NCI-H146 treated with DMSO at 0.1 percent for 48 hours (cell line): ENCODE results near the gene USP34.
"Not testable (repeated sequence)": the region's sequence is repeated elsewhere in the genome, so short reads cannot be mapped to it uniquely, and the experiment has no call there.

Experiments
- DNase-seq: peaks from one replicate; lab custom pipeline; 2025; ENCODE audit not compliant: unreplicated experiment; lab: John Stamatoyannopoulos, UW

USP34 gene

GRCh38 chr2:61463769-61464475 lies 7.0 kb downstream of the USP34 start:
- no peak for DNase-seq

DNA sequence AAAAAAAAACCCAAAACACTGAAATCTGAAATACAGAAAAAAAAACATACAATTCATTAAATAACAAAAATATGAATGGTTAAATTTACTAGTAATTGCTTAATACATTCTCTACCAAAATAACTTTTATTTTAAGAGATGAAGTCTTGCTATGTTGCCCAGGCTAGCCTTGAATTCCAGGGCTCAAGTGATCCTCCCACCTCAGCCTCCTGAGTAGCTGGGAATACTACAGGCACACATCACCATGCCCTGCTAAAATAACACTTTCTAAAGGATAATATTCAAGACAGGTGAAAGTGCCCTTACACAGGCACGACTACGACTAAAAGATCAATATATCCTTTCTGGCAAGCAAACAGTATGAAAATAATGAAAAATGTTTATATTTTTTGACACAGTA lies 9.5 kb downstream of the USP34 start:
- DNase-seq: no peak

GRCh38 chr2:61460163-61460562 lies 10.7 kb downstream of the USP34 start:
- DNase-seq: no peak

GRCh38 chr2:61456746-61457420 lies 14.0 kb downstream of the USP34 start:
- no peak for DNase-seq

DNA sequence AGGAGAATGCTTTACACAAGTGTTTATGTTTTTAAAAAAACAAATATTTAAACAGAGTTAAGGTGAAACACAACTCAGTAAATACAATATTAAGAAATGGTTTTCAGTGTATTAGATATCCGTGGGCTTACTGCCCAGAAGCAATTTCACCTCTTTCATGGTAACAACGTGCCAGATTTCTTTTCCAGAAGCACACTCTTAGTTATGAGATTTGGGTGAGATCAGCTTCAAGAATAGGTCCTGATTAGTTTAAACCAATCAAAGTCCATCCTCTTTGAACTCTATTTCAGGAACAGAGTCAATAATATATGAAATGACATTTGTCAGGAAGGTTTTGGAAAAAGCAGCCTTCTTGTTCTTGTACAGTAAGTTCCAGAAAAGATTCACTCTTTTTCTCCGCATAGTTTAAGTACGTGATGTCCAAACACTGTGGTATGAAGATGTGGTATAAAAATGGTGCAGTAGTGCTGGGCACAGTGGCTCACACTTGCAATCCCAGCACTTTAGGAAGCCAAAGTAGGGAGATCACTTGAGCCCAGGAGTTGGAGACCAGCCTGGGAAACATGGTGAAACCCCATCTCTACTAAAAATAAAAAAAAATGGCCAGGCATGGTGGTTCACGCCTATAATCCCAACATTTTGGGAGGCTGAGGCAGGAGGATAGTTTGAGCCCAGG lies 14.7 kb downstream of the USP34 start:
- no peak for DNase-seq

DNA sequence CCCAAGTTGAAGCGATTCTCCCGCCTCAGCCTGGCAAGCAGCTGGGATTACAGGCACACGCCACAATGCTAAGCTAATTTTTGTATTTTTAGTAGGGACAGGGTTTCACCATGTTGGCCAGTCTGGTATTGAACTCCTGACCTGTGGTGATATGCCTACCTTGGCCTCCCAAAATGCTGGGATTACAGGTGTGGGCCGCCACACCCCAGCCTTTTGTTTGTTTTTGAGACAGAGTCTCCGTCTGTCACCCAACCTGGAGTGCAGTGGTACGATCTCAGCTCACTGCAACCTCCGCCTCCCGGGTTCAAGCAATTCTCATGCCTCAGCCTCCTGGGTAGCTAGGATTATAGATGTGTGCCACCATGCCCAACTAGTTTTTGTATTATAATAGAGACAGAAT lies 15.9 kb downstream of the USP34 start:
- not testable (repeated sequence) for DNase-seq

GRCh38 chr2:61454383-61454782 lies 16.5 kb downstream of the USP34 start:
- DNase-seq: no peak

DNA sequence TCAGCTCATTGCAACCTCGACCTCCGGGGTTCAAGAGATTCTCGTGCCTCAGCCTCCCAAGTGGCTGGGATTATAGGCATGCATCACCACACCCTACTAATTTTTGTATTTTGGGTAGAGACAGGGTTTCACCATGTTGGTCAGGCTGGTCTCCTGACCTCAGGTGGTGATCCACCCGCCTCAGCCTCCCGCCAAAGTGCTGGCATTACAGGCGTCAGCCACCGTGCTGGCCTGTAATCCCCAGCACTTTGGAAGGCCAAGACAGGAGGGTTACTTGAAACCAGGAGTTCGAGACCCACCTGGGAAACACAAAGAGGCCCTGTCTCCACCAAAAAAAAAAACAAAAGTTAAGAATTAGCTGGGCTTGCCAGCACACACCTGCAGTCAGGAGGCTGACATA lies 18.5 kb downstream of the USP34 start:
- DNase-seq: no peak

DNA sequence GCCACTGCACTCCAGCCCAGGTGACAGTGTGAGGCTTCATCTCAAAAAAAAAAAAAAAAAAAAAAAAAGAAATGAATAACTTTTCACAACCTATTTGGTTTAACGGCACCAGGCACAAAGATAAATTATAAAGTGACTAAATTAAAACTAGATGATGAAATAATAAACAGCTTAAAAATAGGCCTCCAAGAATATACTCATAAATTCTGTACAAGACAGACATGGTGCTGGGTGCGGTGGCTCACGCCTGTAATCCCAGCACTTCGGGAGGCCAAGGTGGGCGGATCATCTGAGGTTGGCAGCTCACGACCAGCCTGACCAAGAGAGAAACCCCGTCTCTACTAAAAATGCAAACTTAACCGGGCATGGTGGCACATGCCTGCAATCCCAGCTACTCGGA lies 19.7 kb downstream of the USP34 start:
- DNase-seq: no peak

DNA sequence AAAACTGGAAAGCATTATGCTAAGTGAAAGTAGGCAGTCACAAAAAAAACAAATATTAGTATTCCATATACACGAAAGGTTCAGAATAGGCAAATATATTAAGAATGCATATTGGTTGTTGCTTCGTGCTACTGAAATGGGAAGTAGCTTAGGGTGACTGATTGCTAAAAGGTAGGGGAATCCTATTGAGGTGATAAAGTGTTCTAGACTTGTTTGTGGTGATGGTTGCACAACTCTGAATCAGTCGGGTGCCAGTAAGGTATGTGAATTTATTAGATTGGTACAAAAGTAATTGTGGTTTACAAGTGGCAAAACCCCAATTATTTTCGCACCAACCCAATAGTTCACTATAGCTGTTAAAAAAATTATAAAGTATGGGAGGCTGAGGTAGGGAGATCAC lies 20.7 kb downstream of the USP34 start:
- DNase-seq: no peak

DNA sequence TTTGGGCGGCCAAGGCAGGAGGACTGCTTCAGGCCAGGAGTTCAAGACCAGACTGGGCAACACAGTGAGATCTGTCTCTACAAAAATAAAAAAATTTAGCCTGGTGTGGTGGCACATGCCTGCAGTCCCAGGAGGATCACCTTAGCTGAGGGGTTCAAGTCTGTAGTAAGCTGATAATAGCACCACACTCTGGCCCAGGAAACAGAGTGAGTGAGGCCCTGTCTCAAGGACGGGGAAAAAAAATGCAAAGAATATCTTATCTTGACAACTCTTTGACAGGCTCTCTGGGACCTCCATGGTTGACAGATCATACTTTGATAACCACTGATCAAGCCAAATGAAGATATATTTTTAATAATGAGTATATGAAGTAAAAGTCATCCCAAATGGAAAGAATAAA lies 22.7 kb downstream of the USP34 start:
- DNase-seq: no peak

DNA sequence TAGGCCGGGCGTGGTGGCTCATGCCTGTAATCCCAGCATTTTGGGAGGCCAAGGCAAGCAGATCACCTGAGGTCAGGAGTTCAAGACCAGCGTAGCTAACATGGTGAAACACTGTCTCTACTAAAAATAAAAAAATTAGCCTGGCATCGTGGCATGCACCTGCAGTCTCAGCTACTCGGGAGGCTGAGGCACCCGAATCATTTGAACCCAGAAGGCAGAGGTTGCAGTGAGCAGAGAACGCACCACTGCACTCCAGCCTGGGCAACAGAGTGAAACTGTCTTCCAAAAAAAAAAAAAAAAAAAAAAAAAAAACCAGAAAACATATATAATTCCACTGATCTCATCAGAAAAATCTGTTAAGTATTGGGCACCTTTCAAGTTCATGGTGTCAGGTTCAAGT lies 23.9 kb downstream of the USP34 start:
- not testable (repeated sequence) for DNase-seq

- no peak for DNase-seq
Observed at GRCh38 chr2:61443342-61444041, 27.4 kb downstream of the USP34 start.

- DNase-seq: no peak
Observed at GRCh38 chr2:61439241-61440002, 31.5 kb downstream of the USP34 start.

DNA sequence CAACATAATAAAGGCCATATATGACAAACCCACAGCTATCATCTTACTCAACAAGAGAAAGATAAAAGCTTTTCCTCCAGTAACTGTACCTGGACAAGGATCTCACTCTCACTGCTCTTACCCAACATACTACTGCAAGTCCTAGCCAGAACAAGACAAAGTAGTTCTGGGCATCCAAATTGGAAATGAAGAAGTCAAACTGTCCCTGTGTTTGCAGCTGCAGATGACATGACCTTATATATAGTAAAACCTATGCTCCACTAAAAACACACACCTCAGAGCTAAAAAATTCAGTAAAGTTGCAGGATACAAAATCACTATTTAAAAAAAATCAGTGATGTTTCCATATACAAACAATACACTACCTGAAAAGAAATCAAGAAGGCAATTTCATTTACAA lies 32.2 kb downstream of the USP34 start:
- DNase-seq: no peak

DNA sequence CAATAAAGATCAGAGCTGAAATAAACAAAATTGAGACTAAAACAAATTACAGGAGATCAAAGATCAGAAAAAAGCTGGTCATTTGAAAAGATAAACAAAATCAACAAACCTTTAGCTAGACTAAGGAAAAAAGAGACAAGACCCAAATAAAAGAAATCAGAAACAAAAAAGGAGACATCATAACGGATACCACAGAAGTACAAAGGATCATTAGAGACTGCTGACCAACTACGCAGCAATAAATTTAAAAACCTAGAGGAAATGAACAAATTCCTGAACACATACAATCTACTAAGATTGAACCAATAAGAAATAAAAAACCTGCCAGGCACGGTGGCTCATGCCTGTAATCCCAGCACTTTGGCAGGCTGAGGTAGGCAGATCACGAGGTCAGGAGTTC lies 33.7 kb downstream of the USP34 start:
- no peak for DNase-seq

- DNase-seq: no peak
Observed at GRCh38 chr2:61436092-61436491, 34.8 kb downstream of the USP34 start.

DNA sequence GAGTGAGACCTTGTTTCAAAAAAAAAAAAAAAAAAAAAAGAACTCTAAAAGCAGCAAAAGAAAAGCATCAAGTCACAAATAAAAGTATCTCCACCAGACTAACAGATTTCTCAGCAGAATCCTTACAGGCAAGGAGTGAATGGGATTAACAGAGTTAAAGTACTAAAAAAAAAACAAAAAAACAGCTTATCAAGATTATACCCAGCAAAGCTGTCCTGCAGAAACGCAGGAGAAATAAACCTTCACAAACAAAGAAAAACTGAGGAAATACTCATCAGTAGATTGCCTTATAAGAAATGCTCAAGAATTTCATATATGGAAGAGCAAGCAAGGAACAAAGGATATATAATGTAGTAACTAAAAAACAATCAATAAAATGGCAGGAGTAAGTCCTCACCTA lies 35.6 kb downstream of the USP34 start:
- DNase-seq: no peak

GRCh38 chr2:61434314-61434713 lies 36.6 kb downstream of the USP34 start:
- DNase-seq: no peak

DNA sequence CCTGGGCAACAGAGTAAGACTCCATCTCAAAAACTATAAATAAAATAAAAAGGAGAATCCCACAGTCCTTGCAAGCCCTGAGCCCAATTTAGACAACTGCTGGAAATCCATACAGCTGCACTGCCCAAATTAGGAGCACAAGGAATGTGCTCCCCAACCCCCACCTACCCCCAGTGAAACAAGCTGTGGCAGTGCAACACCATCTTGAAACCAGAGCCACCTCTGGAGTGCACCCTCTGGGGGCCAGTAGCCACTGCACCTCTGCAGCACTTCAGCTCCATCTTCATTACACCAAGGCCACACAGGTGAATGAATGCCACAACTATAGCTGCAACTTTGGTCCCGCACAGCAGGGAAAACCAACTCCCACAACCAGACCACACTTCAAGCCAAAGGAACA lies 37.3 kb downstream of the USP34 start:
- no peak for DNase-seq

GRCh38 chr2:61432990-61433389 lies 37.9 kb downstream of the USP34 start:
- DNase-seq: no peak
